Kidney (tissue), 14 donors: ENCODE results near the gene OBP2B. TPM values are rescaled to one million over a fixed set of nuclear protein-coding genes. Genes with fewer than 3 reads are reported as not detected.
A peak's percentile ranks its signal among the peaks of the same experiment; 100 is the strongest.

Experiments
- DNase-seq, 5 donors: peaks; one replicate each; pipeline ENCODE4 v3.0.0-alpha.2; 2013 to 2020
- FAIRE-seq: peaks from 2 replicates; lab custom pipeline; 2012; peaks lifted over from hg19 to GRCh38; lab: Jason Lieb, UNC
- H3K27ac ChIP-seq, 2 donors: one replicate each; pipeline ENCODE4 v1.7.0; 2013; ENCODE audit warnings: low read depth in 2 of 2, low read length in 2 of 2, inconsistent platforms in 1 of 2
- H3K27me3 ChIP-seq: one replicate; pipeline ENCODE4 v1.7.1; 2013; ENCODE audit warnings: low read length, inconsistent platforms; ENCODE audit not compliant: control insufficient read depth, insufficient read depth
- H3K36me3 ChIP-seq, 3 donors: one replicate each; pipeline versions ENCODE4 v1.7.0 to v1.7.1; 2013; ENCODE audit warnings: low read length in 3 of 3, control low read depth in 1 of 3, inconsistent platforms in 1 of 3; ENCODE audit not compliant: insufficient read depth in 3 of 3, control insufficient read depth in 2 of 3
- H3K4me1 ChIP-seq, 3 donors: one replicate each; pipeline versions ENCODE4 v1.7.0 to v1.7.1; 2013; ENCODE audit warnings: low read length in 3 of 3, inconsistent platforms in 1 of 3, low read depth in 1 of 3; ENCODE audit not compliant: control insufficient read depth in 2 of 3, insufficient read depth in 2 of 3
- H3K4me3 ChIP-seq, 3 donors: one replicate each; pipeline versions ENCODE4 v1.7.0 to v1.8.1; 2013; ENCODE audit warnings: low read length in 3 of 3, control low read depth in 1 of 3, inconsistent platforms in 1 of 3
- H3K9ac ChIP-seq, 3 donors: one replicate each; pipeline versions ENCODE4 v1.7.0 to v1.7.1; 2013; ENCODE audit warnings: low read length in 3 of 3, control low read depth in 1 of 3, inconsistent platforms in 1 of 3
- H3K9me3 ChIP-seq, 3 donors: one replicate each; pipeline versions ENCODE4 v1.7.0 to v1.7.1; 2013; ENCODE audit warnings: low read length in 3 of 3, control low read depth in 1 of 3, inconsistent platforms in 1 of 3; ENCODE audit not compliant: control insufficient read depth in 2 of 3, insufficient read depth in 1 of 3
- CTCF ChIP-seq: IDR thresholded peaks from 3 replicates; pipeline ENCODE4 v1.5.1; 2012; ENCODE audit warnings: mild to moderate bottlenecking, moderate library complexity, borderline replicate concordance; ENCODE audit not compliant: insufficient read depth; ENCODE audit errors: extremely low read depth
- intact Hi-C: fragments of 100-400 bp; cut with DNase I; formaldehyde crosslinking; loops from one replicate; pipeline ENCODE4 v1.11.1; 2022
- polyA plus RNA-seq: library from polyadenylated mRNA; stranded (reverse); fragments of 350-450 nt; fragmentation: Illumina TruSeq; extraction: RNeasy Lipid Tissue Mini Kit (QIAGEN cat#74804); gene quantifications from one replicate; pipeline ENCODE4 v1.2.3, GENCODE V29; 2014; ENCODE audit warnings: low read depth, low replicate concordance; ENCODE audit not compliant: insufficient read depth
- total RNA-seq: library from RNA; stranded (reverse); fragmentation: NEBNext Ultra II Directional; extraction: Animal tissue kit (Norgen Biotek cat#: 25700); gene quantifications from one replicate; pipeline ENCODE4 v1.2.1, GENCODE V29; 2021
- donor health status: control.
- donor health status: control.
- donor health status: control.
- donor health status: control.
- donor health status: control.
- donor health status: DM: yes; HTN: yes; CAD: no.
- donor health status: Normal renal cell carcinoma (clear cell type).

The OBP2B gene
- total and polyA plus RNA-seq, 2 donors from 2014 or later: not detected

DNA sequence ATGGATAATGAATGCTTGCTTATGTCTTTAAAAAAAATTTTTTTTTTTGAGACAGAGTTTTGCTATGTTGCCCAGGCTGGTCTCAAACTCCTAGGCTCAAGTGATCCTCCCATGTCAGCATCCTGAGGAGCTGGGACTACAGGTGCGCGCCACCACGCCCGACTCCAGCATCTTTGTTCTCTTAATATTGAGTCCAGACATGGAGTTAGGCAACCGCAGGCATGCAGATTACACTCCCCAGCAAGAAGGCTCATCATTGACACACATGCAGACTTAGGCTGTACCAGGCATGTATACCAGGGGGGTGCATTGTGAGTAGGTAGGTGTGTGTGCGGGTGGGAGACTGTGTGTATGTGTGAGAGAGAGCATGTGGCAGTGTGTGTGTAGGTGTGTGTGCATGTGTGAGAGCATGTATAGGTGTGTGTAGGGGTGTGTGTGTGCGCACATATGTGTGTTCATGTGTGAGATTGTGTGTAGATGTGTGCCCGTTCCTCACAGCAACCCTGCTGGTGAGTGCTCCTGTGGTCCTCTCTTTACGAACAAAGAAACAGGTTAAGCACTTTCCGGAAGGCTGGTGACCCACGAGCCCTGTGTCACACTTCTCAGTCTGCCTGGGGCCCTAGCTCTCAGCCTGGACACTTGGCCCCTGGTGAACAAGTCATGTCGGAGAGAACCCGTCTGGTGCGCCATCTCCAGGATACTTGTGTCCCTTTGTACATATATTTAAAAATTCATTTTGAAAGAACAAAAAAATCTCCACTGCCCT lies 6.2 kb downstream of the OBP2B start:
- H3K27ac ChIP-seq: no peak overlapping the region
- no peaks in the 10 kb centered on the region for H3K4me1 ChIP-seq
- TF ChIP-seq CTCF: no peak
- H3K9ac ChIP-seq: no peak overlapping the region
- H3K36me3 ChIP-seq: no peaks in the 10 kb centered on the region
- H3K4me3 ChIP-seq: no peak overlapping the region
- intact Hi-C loops: no loop called here
- no peaks in the 10 kb centered on the region for H3K9me3 ChIP-seq
- DNase-seq (peak in 1 of 5 donors; percentile 28), FAIRE-seq (no peak)
- H3K27me3 ChIP-seq: no peaks in the 10 kb centered on the region

DNA sequence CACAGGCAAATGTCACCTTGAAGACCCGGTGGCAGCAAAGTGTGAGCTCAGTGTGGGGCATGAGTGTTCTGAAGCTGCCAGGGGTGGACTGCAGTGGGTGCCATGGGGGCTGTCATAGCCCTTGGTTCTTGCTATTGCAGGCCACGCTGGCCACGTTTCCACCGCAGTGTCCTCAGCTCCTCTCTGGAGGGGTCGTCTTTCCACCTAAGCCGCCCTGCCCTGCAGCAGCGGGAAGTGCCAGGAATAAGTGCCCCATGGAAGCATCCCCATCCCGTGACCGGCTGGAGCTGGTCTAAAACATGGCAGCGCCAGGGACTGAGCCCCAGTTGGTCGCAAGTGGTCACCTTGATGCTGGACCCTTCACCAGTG lies 6.9 kb downstream of the OBP2B start:
- no peak overlapping the region for H3K9ac ChIP-seq
- H3K4me1 ChIP-seq: no peaks in the 10 kb centered on the region
- no peak overlapping the region for H3K4me3 ChIP-seq
- no peaks in the 10 kb centered on the region for H3K27me3 ChIP-seq
- H3K27ac ChIP-seq: no peak overlapping the region
- H3K9me3 ChIP-seq: no peaks in the 10 kb centered on the region
- FAIRE-seq: no peak
- intact Hi-C loops: no loop called here
- peak in 1 of 5 donors; percentile 59 for DNase-seq
- no peak for TF ChIP-seq CTCF
- no peaks in the 10 kb centered on the region for H3K36me3 ChIP-seq

DNA sequence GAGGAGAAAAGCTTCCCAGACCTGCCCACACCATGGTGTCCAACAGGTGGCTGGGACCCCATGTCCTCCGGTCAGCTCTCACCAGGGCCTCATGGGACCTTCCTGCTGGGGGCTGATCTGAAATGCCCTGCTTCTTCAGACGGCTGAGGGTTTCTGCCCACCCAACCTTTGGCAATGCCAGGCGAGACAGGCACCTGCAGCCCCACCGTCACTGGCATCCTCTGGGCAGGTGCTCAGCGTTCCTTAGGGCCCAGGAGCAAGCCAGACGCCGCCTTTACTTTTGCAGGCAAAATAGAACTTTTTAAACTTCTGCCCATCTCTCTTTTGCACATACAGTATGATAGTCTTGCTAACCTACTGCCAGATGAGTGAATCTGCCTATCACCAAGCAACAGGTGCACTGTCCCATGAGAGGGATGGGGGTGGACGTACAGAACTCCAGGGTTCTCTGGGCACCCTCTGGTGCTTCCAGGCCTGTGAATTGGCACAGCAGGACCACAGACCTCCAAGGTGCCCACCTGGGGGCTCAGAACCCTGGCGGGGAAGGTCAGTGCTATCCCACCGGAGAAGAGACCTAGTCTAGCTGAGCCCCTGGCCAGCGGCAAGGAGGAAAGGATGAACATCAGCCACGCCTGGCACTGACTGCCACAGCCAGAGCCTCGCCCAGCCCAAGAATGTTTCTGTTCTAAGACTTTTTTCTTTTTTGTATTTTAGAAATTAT lies 7.5 kb downstream of the OBP2B start:
- peak in 1 of 5 donors; percentile 39 for DNase-seq
- Histone ChIP-seq H3K27me3 (no peaks in the 10 kb centered on the region), H3K36me3 (no peaks in the 10 kb centered on the region), H3K9ac (no peak overlapping the region), H3K27ac (no peak overlapping the region), H3K4me3 (no peak overlapping the region), H3K4me1 (no peaks in the 10 kb centered on the region), H3K9me3 (no peaks in the 10 kb centered on the region)
- intact Hi-C loops: no loop called here
- no peak for TF ChIP-seq CTCF
- FAIRE-seq: no peak
